Measurements from ENCODE around the gene AGRN.
"Not testable (repeated sequence)": the region's sequence is repeated elsewhere in the genome, so short reads cannot be mapped to it uniquely, and the experiment has no call there.

AGRN gene

GRCh38 chr1:999725-1000356 lies 20.1 kb upstream of the AGRN start, which contains the start of gene HES4:
TSS of gene HES4 (minus strand) at chr1:1000097. CDS start at chr1:999973, 124 bp downstream.
- peak; percentile 18 for FAIRE-seq

GRCh38 chr1:1000357-1001056 lies 19.4 kb upstream of the AGRN start:
- DNase-seq (ENCODE audit: insufficient read length, low spot score), result peak; percentile 91
- FAIRE-seq, result peak; percentile 93

More at GRCh38 chr1:999725-1000356, 20.1 kb upstream of the AGRN start, which contains the start of gene HES4:
- DNase-seq (ENCODE audit: insufficient read length, low spot score), result no peak

DNA sequence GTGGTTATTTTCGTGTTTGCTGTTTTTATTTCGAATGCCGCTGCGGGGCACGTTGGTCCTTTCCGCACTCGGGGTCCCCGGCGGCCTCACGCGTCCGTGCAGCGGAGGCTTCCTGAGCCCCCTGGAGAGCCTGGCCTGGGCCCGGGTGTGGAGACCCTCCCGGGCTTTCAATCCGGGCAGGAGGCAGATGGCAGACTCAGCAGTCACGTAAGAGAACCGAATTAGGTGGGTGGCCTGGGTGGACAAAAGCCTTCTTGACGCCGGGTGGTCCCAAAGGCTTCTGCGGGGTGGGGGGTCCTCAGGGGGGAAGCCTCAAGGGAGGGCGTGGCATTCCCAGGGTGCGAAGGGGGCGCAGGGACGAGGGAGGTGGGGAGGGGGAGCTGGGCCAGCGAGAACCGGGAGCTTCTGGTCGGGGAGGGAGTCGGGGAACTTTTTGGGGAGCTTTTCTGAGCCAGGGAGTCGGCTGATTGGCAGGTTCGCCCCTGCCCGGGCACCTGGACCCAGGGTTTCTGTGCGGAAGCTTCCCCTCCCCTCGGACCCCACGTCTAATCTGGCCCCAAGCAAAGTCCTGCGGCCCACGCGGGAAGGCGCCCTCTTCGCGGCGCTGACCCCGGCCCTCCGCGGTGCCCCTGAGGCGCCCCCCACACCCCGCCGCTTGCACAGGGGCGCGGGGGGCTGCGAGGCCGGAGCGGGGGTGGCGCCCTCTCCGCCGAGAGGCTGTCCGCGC lies 18.7 kb upstream of the AGRN start:
- no peak for FAIRE-seq
- DNase-seq (ENCODE audit: insufficient read length, low spot score), result no peak

DNA sequence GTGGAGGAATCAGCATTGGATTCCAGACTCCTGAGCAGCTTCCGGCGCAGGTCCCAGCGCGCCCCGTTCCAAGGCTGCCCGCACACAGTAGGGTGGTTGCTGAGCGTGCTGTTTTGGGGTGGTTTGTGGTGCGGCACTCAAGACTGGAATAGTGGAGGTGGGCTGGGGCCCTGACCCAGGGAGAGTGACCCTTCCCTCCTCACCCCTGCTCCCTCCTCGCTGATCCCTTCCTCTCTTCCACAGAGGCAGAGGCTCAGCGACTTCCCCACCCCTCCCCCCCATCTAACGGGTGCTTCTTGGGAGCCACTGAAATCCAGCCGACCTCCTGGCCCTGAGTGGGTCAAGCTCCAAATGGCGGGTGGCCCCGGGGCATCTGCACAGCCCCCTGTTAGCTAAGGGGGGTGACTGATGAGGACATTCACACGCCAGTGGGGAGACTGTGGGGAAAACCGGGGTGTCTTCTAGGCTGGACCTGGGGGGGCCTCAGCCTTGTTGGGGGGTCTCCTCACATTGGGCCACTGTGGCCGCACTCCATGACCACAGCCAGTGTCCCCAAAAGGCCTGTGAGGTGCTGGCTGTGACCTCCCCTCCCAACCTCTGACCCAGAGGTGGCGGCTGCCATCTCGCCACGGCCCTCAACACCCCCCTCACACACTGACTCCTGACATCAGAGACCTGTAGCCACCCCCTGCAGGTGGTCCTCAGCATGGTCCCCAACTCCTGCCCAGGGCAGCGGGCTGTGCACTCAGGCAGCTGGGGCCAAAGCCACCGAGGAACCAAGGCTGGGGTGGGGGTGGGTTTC lies 16.1 kb upstream of the AGRN start:
- FAIRE-seq (no peak), DNase-seq (ENCODE audit: insufficient read length, low spot score) (no peak)

- no peak for DNase-seq (ENCODE audit: insufficient read length, low spot score)
Observed at GRCh38 chr1:1004420-1004779, 15.5 kb upstream of the AGRN start.

DNA sequence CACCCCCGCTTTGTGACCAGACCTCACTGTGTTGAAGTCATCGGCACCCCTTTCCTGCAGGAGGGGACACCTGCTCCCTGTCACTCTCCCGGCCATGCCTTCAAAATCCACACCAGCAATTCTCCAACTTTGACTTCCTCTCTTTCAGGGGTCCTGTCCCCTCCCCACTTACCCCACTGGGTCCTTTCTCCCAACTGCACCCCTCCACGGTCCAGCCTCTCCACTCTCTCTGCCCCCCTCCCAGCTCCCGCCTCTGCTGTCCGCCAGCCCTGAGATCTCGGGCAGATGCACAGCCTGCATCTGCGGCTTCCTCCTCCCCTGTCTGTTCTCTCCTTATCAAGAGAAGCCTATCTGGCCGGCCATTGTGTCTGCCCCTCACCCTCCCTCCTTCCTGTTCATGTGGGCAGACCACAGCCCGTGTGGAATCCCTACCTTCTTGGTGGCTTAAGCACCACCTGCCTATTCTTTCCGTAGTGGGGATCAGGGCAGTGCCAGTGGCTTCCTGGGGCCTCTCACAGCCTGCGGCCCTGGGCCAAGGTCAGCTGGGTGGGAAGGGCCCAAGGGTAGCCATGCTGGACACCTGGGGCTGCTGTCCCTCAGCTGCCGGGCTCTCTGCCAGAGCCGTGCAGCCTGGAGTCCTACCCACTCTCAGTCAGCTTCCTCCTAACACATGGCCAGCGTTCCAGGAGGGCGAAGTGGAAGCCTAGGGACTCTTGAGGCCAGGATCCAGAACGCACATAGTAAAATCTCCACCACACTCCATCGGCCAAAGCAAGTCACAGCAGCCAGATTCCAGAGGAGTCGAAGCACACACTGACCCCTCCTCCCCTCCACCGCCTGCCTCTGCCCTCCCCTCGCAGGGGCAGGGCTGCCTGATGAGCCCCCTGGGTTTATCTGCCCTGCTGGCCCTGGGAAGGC lies 14.9 kb upstream of the AGRN start:
- FAIRE-seq (peak; percentile 67), DNase-seq (ENCODE audit: insufficient read length, low spot score) (no peak)

More at GRCh38 chr1:1004420-1004779, 15.5 kb upstream of the AGRN start:
- no peak for FAIRE-seq

- DNase-seq (ENCODE audit: insufficient read length, low spot score), result no peak
- FAIRE-seq, result no peak
Observed at GRCh38 chr1:1005774-1006304, 14.1 kb upstream of the AGRN start.

GRCh38 chr1:1006305-1007159 lies 13.4 kb upstream of the AGRN start:
- DNase-seq (ENCODE audit: insufficient read length, low spot score) (no peak), FAIRE-seq (no peak)

- DNase-seq (ENCODE audit: insufficient read length, low spot score); FAIRE-seq: not testable (repeated sequence)
Observed at GRCh38 chr1:1010131-1010530, 9.8 kb upstream of the AGRN start.

GRCh38 chr1:1011396-1011949 lies 8.4 kb upstream of the AGRN start:
- no peak for DNase-seq (ENCODE audit: insufficient read length, low spot score)
- FAIRE-seq, result no peak

DNA sequence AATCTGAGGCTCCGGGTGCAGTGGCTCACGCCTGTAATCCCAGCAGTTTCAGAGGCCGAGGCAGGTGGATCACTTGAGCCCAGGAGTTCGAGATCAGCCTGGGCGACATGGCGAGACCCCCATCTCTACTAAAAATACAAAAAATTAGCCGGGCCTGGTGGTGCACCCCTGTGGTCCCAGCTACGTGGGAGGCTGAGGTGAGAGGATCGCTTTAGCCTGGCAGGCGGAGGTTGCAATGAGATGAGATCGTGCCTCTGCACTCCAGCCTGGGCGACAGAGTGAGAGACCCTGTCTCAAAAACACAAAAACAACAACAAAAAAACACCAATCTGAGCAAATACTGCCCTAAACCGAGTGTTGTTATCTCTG lies 7.2 kb upstream of the AGRN start:
- FAIRE-seq; DNase-seq (ENCODE audit: insufficient read length, low spot score): not testable (repeated sequence)

DNA sequence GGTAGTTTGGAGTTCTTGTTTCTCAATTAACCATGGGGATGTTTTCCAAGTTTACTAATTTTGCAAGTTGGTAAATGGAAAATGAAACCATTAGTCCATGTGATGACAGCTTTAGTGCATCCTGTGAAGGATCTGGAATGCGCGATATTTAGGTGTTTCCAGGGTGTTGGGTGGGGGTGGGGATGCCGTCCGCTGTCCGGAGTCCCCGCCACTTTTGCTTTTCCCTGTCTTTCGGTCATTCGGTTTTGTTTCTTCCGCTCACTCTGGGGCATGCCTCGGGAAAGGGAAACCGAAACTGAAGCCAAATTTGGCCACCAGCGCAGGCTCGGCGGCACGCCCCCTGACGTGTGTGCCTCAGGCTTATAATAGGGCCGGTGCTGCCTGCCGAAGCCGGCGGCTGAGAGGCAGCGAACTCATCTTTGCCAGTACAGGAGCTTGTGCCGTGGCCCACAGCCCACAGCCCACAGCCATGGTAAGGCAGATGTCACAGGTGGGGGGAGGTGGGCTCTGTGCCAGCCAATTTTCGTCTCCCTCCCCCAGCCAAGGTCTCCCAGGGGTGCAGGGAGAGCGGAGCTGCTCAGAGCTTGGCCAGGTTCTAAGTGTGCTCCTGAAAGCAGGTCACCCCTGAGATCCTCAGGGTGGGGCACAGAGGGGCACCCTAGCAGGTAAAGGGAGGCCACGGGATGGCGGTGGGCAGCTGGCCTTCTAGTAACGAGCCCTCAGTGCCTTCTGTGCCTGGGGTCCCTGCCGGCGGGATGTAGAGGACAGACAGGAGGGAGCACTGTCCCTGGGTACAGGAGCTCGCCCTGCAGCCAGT lies 6.6 kb upstream of the AGRN start, which contains the start of gene ISG15:
ISG15 (plus strand) TSS at position 393 of the 817 bp plus-strand sequence; CDS start at position 470, 77 bp downstream.
- peak; percentile 94 for FAIRE-seq

DNA sequence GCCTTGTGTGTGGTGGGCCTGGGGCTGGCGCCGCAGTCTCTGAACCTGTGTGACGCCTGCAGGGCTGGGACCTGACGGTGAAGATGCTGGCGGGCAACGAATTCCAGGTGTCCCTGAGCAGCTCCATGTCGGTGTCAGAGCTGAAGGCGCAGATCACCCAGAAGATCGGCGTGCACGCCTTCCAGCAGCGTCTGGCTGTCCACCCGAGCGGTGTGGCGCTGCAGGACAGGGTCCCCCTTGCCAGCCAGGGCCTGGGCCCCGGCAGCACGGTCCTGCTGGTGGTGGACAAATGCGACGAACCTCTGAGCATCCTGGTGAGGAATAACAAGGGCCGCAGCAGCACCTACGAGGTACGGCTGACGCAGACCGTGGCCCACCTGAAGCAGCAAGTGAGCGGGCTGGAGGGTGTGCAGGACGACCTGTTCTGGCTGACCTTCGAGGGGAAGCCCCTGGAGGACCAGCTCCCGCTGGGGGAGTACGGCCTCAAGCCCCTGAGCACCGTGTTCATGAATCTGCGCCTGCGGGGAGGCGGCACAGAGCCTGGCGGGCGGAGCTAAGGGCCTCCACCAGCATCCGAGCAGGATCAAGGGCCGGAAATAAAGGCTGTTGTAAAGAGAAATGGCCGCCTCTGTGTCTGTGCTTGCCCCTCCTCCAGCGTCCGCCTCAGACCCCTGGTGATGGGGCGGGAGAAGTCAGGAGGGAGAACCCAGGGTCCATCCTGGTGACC lies 5.8 kb upstream of the AGRN start:
- no peak for DNase-seq (ENCODE audit: insufficient read length, low spot score)
- FAIRE-seq, result no peak

More for the DNA sequence above, 6.6 kb upstream of the AGRN start, which contains the start of gene ISG15:
- peak; percentile 72 for DNase-seq (ENCODE audit: insufficient read length, low spot score)

- FAIRE-seq (no peak), DNase-seq (ENCODE audit: insufficient read length, low spot score) (no peak)
Observed at GRCh38 chr1:1014799-1015681, 4.9 kb upstream of the AGRN start.

All from GM19239 (cell line).